GM18868 (cell line): Measurements from ENCODE around the gene CRIP2.

Experiments used
- ATAC-seq: cut with Tn5 transposase; IDR thresholded peaks from one replicate; pipeline ENCODE4 v1.9.1; 2021; ENCODE audit warnings: mild to moderate bottlenecking, moderate library complexity; ENCODE audit not compliant: unreplicated experiment

CRIP2 gene

GRCh38 chr14:105442834-105443233 is 31.8 kb upstream of the CRIP2 start:
- ATAC-seq, result no peak

GRCh38 chr14:105444859-105445258 is 29.8 kb upstream of the CRIP2 start:
- no peak for ATAC-seq

- ATAC-seq, result no peak
These were observed 29.3 kb upstream of the CRIP2 start for GRCh38 chr14:105445290-105445689.

- ATAC-seq, result no peak
These were observed 28.4 kb upstream of the CRIP2 start for GRCh38 chr14:105445901-105446845.

- no peak for ATAC-seq
These were observed 27.6 kb upstream of the CRIP2 start for GRCh38 chr14:105446971-105447370.

- ATAC-seq, result no peak
These were observed 26.7 kb upstream of the CRIP2 start for GRCh38 chr14:105447651-105448640.

GRCh38 chr14:105448706-105449111 is 25.9 kb upstream of the CRIP2 start:
- ATAC-seq, result no peak

- ATAC-seq, result no peak
These were observed 25.1 kb upstream of the CRIP2 start for GRCh38 chr14:105449276-105450122.

GRCh38 chr14:105450123-105450505 is 24.5 kb upstream of the CRIP2 start:
- ATAC-seq, result no peak

GRCh38 chr14:105450864-105451720 is 23.5 kb upstream of the CRIP2 start:
- ATAC-seq, result no peak

GRCh38 chr14:105452963-105453362 is 21.7 kb upstream of the CRIP2 start:
- ATAC-seq, result no peak

GRCh38 chr14:105453847-105454246 is 20.8 kb upstream of the CRIP2 start:
- ATAC-seq, result no peak

- ATAC-seq, result no peak
These were observed 19.5 kb upstream of the CRIP2 start for GRCh38 chr14:105455086-105455640.

- ATAC-seq, result no peak
These were observed 18.6 kb upstream of the CRIP2 start for GRCh38 chr14:105455766-105456660.

- no peak for ATAC-seq
These were observed 17.6 kb upstream of the CRIP2 start for GRCh38 chr14:105456736-105457617.

- ATAC-seq, result no peak
These were observed 16.6 kb upstream of the CRIP2 start for GRCh38 chr14:105458010-105458409.

GRCh38 chr14:105458571-105458970 is 16.1 kb upstream of the CRIP2 start:
- ATAC-seq, result no peak
